NCI-H146 (cell line): ENCODE measurements around the gene ZNF254.
"Not testable (repeated sequence)": the region's sequence is repeated elsewhere in the genome, so short reads cannot be mapped to it uniquely, and the experiment has no call there.

Experiments used
- DNase-seq: peaks from one replicate; lab custom pipeline; 2025; lab: John Stamatoyannopoulos, UW

Gene ZNF254

GRCh38 chr19:24072720-24073119 lies 14.3 kb upstream of the ZNF254 start:
- DNase-seq: no peak

GRCh38 chr19:24073807-24074206 lies 13.2 kb upstream of the ZNF254 start:
- no peak for DNase-seq

GRCh38 chr19:24074720-24075454 lies 12.1 kb upstream of the ZNF254 start:
- DNase-seq: no peak

GRCh38 chr19:24075530-24075929 lies 11.5 kb upstream of the ZNF254 start:
- not testable (repeated sequence) for DNase-seq

GRCh38 chr19:24078680-24079079 lies 8.3 kb upstream of the ZNF254 start:
- DNase-seq: no peak

- no peak for DNase-seq
Measured at GRCh38 chr19:24081056-24081455, 5.9 kb upstream of the ZNF254 start.

- no peak for DNase-seq
Measured at GRCh38 chr19:24098359-24098758, 11.4 kb downstream of the ZNF254 start.

GRCh38 chr19:24099829-24100228 lies 12.8 kb downstream of the ZNF254 start:
- no peak for DNase-seq

GRCh38 chr19:24100597-24100996 lies 13.6 kb downstream of the ZNF254 start:
- not testable (repeated sequence) for DNase-seq

- DNase-seq: no peak
Measured at GRCh38 chr19:24101459-24102115, 14.6 kb downstream of the ZNF254 start.

- no peak for DNase-seq
Measured at GRCh38 chr19:24127601-24128000, 40.6 kb downstream of the ZNF254 start.

- no peak for DNase-seq
Measured at GRCh38 chr19:24140099-24140498, 53.1 kb downstream of the ZNF254 start.

GRCh38 chr19:24140591-24140990 lies 53.6 kb downstream of the ZNF254 start:
- no peak for DNase-seq

GRCh38 chr19:24141612-24142011 lies 54.6 kb downstream of the ZNF254 start:
- no peak for DNase-seq

GRCh38 chr19:24142771-24143170 lies 55.8 kb downstream of the ZNF254 start:
- no peak for DNase-seq

GRCh38 chr19:24159707-24160106 lies 72.7 kb downstream of the ZNF254 start:
- DNase-seq: peak; percentile 19

- no peak for DNase-seq
Measured at GRCh38 chr19:24166055-24166454, 79.1 kb downstream of the ZNF254 start.

- no peak for DNase-seq
Measured at GRCh38 chr19:24173882-24174281, 86.9 kb downstream of the ZNF254 start.

- no peak for DNase-seq
Measured at GRCh38 chr19:24177686-24178085, 90.7 kb downstream of the ZNF254 start.

- DNase-seq: no peak
Measured at GRCh38 chr19:24178207-24178606, 91.2 kb downstream of the ZNF254 start.
